Colon (tissue), 2 donors: Measurements from ENCODE around the gene KLHL35.

Experiments
- FAIRE-seq: peaks from 2 replicates; lab custom pipeline; 2012; peaks lifted over from hg19 to GRCh38; lab: Jason Lieb, UNC
- donor health status: control.
- donor health status: control.

KLHL35 gene

GRCh38 chr11:75468534-75469340, 35.7 kb upstream of the KLHL35 start:
- no peak for FAIRE-seq

GRCh38 chr11:75467881-75468280, 34.9 kb upstream of the KLHL35 start:
- no peak for FAIRE-seq

GRCh38 chr11:75467311-75467710, 34.3 kb upstream of the KLHL35 start:
- no peak for FAIRE-seq

DNA sequence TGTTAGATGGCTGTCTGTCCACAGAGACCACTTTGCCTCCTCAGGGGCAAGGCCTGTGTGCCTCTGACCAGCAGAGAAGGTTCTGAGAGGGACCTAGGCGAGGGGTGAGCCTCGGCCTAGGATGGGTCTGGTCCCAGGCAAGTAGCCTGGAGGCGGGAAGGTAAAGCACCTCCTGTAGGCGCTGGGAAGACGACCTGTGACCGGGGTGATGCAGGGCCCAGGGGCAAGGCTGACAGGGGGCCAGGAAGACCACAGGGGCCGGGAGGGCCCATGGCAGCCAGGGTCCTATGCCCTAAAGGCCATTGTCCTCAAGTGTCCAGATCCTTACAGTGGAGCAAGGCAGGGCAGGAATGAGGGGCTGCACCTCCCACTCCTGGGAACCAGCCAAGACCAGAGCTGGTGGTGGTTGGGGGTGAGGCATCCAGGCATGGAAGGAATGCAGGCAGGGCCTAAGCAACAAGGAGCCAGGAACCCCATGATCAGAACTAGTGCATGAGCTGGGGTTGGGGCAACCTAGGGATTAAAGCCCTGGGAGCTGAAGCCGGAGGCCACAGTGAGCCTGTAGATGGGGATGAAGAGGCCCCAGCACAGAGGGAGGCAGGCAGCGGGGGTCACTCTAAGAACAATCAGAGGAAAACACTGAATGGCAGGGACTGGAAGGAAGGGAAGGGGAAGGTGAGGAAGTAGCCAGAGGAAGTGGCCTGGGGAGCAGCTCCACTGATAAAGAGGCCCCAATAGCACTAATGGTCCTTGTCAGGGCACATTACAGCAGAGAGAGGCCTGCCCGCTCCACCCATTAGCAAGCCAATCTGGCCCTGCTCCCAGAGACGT, 32.9 kb upstream of the KLHL35 start:
- FAIRE-seq, result no peak

DNA sequence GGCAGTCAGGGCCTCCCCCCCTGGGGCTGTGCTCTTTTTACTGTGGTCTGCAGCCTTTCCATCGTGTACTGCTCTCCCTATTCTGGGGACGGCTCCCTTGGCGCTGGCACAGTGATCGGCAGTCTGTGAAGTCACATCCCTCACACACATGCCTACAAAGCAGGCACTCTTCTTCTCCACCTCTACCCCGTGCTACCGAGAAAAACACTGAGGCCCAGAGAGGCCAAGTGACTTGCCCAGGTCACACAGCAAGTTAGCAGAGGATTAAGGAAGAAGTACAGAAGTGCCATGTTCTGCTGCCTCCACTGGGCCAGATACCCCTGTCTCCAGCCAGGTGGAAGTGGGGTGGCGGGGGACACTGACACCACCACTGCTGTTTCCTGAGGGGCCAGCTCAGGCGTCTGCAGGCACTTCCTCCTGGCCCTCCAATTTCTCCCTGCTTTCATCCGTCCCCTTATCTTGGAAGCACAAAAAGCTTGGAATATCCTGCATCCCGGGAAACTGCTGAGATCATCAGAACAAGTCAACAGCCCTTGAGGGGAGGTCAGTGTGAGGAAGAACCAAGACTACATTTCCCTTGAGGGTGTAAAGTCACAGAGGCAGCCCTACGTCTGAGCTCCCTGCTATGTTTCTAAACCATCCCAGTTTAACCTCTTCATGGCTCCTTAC, 30.2 kb upstream of the KLHL35 start:
- FAIRE-seq, result no peak

- no peak for FAIRE-seq
These were observed 29.2 kb upstream of the KLHL35 start for GRCh38 chr11:75462117-75462653.

GRCh38 chr11:75461151-75461550, 28.1 kb upstream of the KLHL35 start:
- FAIRE-seq, result no peak

- no peak for FAIRE-seq
These were observed 23.7 kb upstream of the KLHL35 start for GRCh38 chr11:75456596-75457183.

- no peak for FAIRE-seq
These were observed 22.0 kb upstream of the KLHL35 start for GRCh38 chr11:75454987-75455386.

DNA sequence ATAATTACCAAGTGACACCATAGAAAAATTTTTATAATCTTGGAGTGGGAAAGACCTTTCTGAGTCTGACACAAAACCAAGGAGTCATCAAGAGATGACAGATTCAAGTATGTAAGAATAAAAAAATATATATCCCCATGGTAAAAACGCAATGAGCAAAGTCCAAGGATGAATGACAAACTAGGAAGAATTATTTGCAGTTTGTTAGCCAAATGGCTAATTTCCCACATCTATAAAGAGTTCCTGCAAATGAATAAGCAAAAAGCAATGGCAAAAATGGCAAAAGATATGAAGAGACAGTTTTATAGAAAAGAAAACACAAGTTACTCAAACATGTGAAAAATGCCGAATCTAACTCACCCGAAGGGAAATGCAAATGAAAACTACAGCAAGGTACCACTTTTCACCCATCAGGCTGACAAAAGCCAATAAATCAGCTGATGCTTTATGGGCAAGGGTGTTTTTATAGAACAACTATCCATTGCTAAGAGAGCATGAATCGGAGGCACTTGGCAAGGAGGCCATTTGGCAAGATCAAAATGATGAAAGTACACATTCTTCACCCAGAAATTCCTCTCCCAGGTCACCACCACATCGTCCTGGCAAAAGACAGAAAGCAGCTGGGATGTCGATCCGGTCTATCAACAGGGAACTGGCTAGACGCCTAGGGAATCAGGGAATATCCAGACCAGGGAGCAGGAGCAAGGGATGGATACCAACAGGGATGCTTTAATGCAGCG, 21.1 kb upstream of the KLHL35 start:
- FAIRE-seq, result no peak

- FAIRE-seq, result no peak
These were observed 18.1 kb upstream of the KLHL35 start for GRCh38 chr11:75450826-75451821.

GRCh38 chr11:75450236-75450635, 17.2 kb upstream of the KLHL35 start:
- no peak for FAIRE-seq

DNA sequence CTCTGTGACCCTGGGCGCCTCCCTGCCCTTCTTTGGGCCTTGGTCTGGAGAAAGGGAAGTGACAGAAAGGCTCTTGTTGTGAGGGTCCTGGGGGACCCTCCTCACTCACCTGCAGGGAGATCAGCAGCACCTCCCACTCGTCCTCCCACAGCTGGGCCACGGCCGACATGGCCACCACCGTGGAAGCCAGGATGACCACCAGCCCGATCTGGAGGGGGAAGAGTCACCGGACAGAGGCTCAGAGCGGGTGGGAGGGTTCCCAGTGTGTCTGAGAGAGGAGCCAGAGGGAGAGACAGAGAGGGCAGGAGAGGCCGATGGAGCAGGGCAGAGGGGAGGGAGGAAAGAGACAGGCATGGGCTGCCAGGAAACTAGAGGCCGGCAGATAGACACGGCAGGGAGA, 16.8 kb upstream of the KLHL35 start:
- FAIRE-seq, result no peak

DNA sequence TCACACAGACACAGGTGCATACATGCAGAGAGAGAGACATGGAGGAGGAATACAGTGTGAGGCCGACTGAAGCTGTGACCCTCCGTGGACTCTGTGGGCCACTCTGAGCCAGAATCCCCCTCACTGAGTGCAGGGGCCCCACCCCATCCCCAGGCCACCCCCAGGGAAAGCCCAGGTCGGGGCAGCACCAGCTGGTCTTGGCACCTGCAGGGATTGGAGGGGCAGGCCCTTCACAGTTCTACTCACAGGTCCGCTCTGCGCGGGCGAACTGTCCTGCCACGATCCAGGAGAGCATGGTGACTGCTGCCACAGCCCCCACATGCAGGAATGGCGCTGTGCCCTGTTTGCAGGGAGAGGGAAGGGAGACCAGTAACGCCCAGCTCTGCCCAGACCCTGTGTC, 16.3 kb upstream of the KLHL35 start:
- no peak for FAIRE-seq

GRCh38 chr11:75447415-75447814, 14.4 kb upstream of the KLHL35 start:
- FAIRE-seq, result no peak

DNA sequence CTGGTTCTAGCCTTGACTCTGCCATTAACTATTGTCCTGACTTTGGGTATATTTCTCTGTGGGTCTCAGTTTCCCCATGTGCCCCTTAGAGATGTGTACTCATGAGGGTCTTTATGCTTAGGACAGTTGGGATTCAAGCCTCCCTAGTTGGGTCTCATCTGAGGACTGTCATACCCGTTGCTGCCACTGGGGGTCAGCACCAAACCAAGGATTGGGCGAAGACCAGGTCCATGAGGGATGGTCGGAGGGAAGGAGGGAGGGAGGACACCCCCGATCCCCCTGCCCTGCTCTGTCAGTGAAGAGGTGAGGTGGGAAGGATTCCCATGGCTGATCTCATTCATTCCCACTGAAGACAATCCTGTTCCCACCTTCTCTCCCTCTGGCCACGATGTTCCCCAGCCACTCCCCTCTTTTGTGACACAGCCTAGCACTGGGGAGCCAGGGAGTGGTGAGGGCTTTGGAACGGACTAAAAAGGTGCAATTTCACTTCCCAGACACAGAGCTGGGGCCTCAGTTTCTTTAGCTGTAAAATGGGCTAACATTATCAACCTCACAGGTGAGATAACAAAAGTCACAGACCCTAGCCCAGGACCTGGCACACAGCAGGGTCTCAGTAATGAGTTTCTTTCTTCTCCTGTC, 12.4 kb upstream of the KLHL35 start:
- no peak for FAIRE-seq

DNA sequence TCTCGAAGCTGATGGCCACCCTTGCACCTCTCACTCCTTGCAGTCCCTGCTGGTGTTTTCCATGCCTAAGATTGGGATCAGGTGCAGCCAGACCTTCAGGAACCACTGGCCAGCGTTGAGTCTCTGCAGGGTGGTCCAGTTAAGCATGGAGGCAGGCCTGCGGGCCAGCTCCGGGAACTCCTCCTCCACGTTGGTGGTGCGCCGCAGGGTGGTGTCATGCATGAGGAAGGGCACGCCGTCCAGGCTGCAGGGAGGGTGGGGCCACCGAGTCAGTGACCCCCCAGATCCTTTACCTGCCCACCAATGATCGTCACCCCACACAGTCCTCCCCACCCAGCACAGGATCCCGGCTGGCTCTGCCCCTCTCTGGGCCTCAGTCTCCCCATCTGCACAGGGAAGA, 10.0 kb upstream of the KLHL35 start:
- FAIRE-seq, result no peak

DNA sequence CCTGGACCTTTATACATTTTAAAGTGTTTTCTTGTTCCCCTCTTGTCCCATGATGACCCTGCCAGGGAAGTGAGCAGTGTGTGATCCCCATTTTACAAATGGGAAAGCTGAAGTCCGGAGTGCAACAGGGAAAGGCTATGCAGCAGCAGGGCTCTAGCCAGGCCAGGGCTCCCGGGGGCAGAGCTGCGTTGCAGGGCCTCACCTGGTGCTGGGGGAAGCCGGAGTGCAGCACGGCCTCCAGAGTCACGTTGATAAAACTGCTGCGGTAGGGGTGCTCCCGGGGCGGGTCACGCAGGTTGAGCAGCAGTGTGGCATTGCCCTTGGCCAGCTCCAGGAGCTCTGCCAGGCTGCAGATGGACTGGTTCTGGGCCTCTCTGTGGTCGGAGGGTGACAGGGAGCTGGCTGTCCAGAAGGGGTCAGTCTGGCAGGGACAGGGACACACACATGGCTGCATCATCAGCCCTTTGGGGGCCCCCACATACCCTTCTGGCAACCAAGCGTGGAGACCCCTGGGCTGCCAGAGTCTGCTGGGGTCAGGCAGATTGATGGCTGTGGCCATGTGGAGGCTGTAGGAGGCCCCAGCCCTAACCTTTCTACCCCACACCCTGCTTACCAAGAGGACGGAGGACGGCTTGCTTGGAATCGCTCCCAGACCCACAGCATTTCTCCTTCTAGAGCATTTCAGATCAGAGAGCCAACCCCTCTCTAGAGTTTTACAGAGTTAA, 9.3 kb upstream of the KLHL35 start:
- FAIRE-seq, result no peak

GRCh38 chr11:75441804-75442132, 8.8 kb upstream of the KLHL35 start:
- no peak for FAIRE-seq
